NCI-H345 (cell line): ENCODE results near the gene DAPL1.
A peak's percentile ranks its signal among the peaks of the same experiment; 100 is the strongest.

ENCODE experiments used
- DNase-seq: peaks from one replicate; lab custom pipeline; 2025; lab: John Stamatoyannopoulos, UW

DAPL1 gene

DNA sequence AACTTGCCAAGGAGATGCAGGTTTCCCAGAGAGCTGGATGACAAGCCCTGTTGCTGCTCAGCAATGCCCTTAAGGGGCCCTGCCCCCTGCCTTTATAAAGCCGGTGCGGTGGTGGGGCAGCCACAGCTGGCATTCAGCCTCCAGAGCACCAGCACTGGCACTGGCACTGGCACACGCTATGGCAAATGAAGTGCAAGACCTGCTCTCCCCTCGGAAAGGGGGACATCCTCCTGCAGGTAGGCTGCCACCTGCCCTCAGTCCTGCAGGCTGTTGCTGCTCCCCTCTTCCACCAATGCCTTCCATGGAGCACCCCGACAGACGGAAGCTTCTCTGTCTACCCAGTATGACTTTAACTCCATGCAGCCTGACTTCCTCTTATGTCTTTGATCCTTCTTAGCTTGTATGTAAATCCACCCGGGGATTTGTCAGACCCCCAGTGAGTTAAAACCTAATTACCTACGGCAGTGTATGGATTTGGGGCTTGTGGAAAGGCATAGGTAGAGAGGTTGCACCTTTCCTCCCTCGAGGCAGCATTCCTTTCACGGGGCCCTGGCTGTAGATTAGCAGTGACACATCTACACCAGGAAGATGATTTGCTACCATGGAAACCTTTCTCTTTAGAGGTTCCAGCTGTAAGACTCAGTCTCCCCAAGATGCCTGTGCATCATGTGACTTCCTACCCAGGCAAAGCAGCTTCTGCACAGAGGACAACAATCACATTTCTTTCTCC, at the start of gene DAPL1:
TSS of gene DAPL1 (plus strand) at position 123 of the 730 bp plus-strand sequence. CDS start at position 179, 56 bp downstream.
- DNase-seq: peak; percentile 78

GRCh38 chr2:158745866-158746382, 49.2 kb upstream of the DAPL1 start:
- no peak for DNase-seq

DNA sequence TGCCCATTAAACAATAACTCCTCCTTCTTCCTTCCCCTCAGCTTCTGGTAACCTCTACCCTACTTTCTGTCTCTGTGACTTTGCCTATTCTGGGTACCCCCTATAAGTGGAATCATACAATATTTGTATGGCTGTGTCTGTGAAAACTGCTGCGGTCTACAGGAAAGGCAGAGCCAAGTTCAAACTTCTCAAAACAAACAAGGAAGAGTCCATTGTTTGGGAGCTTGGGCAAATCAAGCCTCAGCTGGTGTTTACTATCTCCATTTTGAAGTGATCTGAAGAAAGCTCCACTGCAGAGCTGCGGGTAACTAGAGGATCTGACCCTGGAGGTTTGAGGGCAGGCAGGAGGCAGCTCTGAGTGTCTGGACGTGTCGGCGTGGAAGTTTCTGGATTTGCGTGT, 48.6 kb upstream of the DAPL1 start:
- DNase-seq: no peak

DNA sequence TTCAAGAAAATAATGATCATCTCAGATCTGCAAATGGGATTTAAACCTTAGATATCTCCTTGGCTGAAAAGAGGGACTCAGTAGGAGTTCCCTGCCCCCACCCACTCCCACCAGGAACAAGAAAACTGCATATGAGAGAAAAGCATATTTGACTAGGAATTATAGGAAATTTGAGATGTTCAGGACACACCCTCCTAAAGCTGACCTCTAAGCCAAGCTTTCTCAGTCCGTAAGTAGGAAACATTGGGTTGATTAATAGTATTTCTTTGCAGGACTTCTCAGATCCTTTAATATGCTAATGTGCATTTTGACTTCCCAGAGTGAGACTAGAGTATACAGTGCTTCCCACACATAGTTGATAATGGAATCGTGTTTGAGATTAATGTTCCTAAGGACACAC, 47.8 kb upstream of the DAPL1 start:
- DNase-seq: no peak

GRCh38 chr2:158748926-158749590, 46.1 kb upstream of the DAPL1 start:
- no peak for DNase-seq

DNA sequence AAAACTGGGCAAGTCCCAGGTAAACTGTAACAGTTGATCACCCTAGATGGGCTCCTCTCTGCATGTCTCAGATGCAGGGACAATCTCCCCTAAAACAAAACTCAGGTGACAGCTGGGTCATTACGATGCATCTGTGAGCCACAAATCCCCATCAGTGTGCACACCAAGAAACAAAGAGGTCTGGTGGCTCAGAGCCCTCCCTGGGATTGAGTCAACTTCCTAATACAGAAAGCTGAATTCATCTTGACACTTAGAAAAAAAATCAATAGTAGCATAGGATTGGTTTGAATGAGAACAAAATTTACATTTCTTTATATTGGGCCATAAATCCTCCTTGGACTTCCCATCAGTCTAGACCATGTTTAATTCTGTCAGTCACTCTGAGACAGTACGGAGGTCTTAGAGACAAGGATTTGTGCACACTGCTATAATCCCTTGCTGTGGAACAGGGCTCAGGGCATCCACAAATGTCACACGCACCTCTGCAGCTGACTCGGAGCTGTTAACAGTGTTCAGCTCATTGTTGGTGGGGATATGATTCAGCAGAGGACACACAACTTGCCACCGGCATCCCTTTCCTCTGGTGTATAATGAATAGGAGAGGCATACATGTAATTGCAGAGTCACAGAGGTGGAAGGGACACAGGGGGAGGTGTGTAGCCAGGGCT, 44.5 kb upstream of the DAPL1 start:
- no peak for DNase-seq

DNA sequence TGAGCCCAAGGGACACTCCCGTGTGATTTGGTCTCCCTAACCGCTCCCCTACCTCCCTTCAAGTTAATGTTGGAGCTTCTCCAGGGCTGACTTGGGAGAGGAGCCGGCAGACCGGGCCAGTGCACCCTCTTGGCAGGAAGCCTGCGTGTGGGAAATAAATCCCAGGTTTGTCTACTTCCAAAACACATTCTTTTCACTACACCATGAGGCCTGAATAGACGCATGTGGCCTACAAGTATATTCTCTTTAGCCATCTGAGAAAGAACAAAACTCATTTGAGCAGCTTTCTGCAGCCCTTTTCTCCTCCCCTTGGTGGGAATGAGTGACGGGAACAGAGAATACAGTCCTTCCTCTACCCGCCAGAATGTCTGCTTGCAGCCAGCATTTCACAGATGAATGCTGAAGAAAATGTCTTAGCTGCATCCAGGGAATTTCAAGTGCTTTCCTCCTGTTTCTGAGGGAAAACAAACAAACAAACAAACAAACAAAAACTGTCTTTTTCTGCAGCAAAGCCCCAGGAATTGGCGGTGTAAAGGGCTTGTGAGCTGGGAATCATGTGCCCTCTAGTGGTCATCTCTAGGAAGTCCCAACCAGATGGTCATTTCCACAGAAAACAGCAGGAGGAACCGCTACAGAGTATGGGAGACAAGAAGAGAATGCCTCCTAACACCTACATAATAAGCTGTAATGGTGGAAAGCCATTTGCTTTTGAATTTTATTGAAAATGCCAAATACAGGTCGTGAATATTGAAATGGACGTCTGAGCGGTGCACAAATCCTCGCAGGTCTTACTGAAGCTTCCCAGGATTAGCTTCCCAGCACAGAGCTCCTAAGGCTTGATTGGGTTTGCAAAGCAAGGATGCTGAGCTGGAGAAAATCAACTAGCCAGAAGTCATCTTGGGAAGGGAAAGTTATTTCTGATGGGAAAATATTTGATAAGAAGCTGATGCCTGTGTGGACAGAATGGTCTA, 41.2 kb upstream of the DAPL1 start:
- DNase-seq: peak; percentile 55

DNA sequence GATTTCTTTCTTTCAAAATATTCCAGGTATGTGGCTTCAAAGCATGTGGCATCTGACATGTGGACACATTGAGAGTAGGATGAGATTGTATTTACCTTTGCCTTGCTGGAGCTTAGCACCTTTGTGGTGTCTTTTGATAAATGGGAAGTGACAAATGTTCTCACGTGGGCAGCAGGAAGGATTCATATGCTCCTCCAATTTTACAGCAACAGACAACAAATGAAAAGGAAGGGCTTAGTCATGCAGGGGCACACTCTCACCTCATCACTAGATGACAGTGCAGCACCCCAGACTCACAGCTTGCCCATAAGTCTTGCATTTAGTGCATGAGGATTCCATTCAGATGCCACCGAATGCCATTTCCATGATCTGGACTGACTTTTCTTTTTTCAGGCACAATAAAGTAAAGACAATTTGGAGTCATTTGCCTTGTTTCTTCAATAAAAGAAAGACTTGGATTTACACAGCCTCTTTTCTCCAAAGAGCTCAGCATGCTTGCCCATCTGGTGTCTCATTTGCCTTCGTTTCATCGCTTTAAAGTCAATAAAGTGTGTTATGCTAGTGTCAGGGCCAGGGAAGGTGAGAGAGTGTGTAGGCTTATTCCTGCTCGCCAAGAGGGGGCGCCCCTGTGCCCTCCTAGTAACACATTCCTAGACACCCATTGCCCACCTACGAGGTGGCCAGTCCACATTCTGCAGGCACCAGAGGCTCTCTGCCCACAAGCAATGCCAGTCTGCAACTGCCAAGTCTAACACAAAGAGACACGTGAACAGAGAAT, 39.6 kb upstream of the DAPL1 start:
- no peak for DNase-seq

DNA sequence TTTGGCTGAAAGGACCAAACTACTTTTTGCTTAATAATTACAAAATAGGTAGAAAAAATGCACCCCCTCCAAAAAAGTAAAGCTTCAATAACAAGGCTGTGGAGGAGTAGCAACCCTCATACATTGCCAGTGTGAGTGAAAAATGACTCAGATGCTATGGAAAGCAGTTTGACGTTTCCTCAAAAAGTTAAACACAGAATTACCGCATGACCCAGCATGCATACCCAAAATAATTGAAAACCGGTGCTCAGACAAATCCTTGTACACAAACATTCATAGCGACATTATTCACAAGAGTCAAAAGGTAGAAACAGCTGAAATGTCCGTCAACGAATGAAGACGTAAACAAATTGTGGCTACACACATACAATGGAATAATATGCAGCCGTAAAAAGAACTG, 38.8 kb upstream of the DAPL1 start:
- DNase-seq: no peak

DNA sequence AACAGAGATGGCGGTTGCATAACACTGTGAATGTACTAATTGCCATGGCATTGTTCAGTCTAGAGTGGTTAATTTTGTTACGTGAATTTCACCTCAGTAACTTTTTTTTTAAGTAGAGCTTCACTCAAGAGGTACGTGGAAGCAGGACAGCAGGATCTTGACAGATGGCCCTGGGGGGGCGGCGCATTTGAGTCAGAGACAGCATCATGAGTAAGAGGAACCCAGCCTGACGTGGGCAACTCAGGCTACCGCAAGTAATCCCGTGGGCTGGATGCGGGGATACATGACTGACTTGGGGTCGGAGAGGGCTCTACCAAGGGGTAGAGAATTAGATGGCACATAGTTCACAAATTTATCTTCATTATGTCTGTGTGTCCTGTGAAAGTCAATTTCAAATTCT, 38.1 kb upstream of the DAPL1 start:
- no peak for DNase-seq

- no peak for DNase-seq
Observed at GRCh38 chr2:158760887-158761286, 34.2 kb upstream of the DAPL1 start.

GRCh38 chr2:158761621-158762020, 33.5 kb upstream of the DAPL1 start:
- DNase-seq: no peak

DNA sequence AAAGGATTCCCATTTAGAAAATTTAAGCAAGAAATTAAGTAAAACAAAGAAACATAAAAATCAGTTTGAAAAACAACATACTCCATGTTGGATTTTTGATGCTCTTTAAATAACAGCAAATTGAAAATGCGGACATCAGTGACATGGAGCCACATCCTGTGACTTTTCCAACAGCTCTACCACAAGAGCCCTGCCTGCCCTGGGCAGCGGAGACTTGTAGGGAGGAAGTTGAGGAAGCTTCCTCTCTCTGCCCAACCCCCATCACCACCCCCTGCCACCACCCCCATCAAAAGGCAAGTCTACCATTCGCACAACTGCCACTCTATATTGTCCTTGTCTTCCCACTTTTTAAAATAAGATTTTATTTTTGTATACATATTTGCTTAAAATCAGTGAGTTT, 32.8 kb upstream of the DAPL1 start:
- no peak for DNase-seq

- no peak for DNase-seq
Observed at GRCh38 chr2:158766524-158766923, 28.6 kb upstream of the DAPL1 start.

DNA sequence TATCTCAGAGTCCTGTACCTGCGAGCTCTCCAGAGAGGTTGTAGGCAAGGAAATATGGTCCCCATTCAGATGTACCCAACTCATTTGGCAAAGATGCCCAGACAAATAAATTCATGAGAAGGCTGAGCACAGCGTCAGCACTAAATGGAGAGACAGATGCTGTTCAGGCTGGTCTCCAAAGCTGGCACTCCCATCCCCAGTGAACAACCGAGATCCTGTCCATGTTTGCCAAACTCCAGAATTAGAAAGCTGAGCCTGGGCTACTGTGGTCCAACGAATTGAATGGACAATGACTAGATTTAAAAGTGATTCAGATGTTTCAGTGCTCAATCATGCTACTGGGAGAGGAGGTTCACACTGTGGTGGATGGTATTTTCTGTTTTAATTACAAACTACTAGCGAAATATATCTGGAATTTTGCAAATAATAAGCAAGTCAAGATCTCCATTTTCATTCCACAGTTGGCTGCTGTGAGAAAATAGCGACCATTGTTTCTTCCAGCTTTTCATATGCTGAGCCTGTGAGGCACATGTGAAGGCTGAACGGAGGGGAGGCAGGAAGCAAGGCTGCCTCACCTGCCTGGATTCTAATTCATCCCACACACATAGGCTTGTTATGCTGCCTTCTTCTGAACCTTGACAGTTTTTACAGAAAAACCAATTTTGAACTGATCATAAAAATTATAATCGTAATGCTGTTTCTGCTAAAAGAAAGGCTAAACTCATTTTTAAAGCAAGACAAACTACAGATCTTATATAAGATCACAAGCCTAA, 22.6 kb upstream of the DAPL1 start:
- no peak for DNase-seq

- no peak for DNase-seq
Observed at GRCh38 chr2:158773121-158773520, 22.0 kb upstream of the DAPL1 start.

GRCh38 chr2:158774681-158775080, 20.4 kb upstream of the DAPL1 start:
- DNase-seq: peak; percentile 18

DNA sequence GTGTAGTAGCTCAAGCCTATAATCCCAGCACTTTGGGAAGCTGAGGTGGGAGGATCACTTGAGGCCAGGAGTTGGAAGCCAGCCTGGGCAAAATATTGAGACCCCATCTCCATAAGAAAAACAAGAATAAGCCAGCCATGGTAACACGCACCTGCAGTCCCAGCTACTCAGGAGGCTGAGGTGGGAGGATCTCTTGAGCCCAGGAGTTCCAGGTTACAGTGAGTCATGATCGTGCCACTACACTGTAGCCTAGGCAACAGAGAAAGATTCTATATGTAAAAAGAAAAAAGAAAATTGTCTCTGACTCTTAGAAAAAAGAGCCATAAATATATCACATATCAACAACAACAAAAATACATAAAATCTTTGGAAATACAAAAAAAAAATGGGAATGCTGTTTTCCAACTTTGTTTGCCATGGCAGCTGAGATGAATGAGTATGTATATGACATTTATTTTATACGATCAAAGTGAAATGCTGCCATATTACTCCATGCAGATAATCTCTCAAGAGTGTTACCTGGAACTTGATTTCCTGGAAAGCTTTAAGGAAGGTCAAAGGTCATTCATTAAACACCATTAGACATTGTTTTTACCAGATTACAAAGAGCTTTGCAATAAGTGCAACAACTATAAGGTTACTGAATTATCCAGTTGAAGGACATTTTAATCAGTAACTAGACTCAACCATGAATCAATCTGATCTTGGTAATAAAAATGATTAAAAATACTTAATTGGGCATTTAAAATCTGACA, 19.7 kb upstream of the DAPL1 start:
- no peak for DNase-seq

DNA sequence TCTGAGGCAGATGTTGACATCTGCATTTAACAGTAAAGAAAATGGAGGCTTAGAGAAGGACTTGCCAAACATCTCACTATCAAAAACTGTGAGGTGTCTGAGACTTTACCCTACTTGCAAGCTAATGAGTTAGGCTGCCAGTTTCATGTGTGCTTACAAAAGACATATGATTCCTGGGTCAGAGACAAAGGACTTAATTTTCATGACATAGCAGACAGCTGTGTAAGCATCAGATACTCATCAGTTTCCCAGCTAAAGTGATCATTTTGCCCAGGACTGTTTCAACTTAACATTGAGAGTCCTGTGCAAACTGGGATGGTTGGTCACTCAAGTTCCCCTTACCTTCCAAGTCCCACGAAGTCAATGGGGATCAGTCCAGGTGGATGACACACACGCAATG, 18.9 kb upstream of the DAPL1 start:
- DNase-seq: no peak
